Left lung (tissue), 10 donors: Measurements from ENCODE around the gene NFIA. TPM values are rescaled to one million over a fixed set of nuclear protein-coding genes. Genes with fewer than 3 reads are reported as not detected.

Experiments used
- ATAC-seq: fragments of 200-7000 bp; cut with Tn5 transposase; one replicate; pipeline ENCODE4 v1.9.1; 2020; ENCODE audit warnings: moderate library complexity
- DNase-seq, 4 donors: peaks; one replicate each; pipeline ENCODE4 v3.0.0-alpha.2; 2013 to 2020
- H3K27ac ChIP-seq, 2 donors: fragments of 200-600 bp; sonication (generic) in 1 of 2; one replicate each; pipeline versions ENCODE4 v1.5.0 to v1.8.0; 2020 to 2021
- H3K27me3 ChIP-seq, 2 donors: fragments of 200-600 bp; sonication (generic) in 1 of 2; one replicate each; pipeline versions ENCODE4 v1.5.0 to v1.8.0; 2020 to 2021
- H3K36me3 ChIP-seq, 2 donors: fragments of 200-600 bp; sonication (generic) in 1 of 2; one replicate each; pipeline versions ENCODE4 v1.5.0 to v1.8.0; 2020 to 2021
- H3K4me1 ChIP-seq, 2 donors: fragments of 200-600 bp; one replicate each; pipeline ENCODE4 v1.8.0; 2021
- H3K4me3 ChIP-seq, 2 donors: fragments of 200-600 bp; sonication (generic) in 1 of 2; one replicate each; pipeline versions ENCODE4 v1.5.0 to v1.8.0; 2020 to 2021; ENCODE audit warnings: mild to moderate bottlenecking in 1 of 2
- H3K9me3 ChIP-seq, 2 donors: fragments of 200-600 bp; sonication (generic) in 1 of 2; one replicate each; pipeline versions ENCODE4 v1.5.0 to v1.8.0; 2020 to 2021
- intact Hi-C, 2 donors: fragments of 100-400 bp; cut with DNase I; formaldehyde crosslinking; loops; one replicate each; pipeline versions ENCODE4 v1.11.2 to v1.14.2; 2022
- polyA plus RNA-seq, 6 donors: library from polyadenylated mRNA; unstranded; fragments of 120-200 nt; gene quantifications; one replicate each; pipeline ENCODE4 v1.2.1, GENCODE V29; 2013; ENCODE audit not compliant: insufficient read length in 6 of 6
- total RNA-seq, 2 donors: library from RNA; stranded (reverse); fragmentation: NEBNext Ultra II Directional; extraction: Animal tissue kit (Norgen Biotek cat#: 25700); gene quantifications; one replicate each; pipeline ENCODE4 v1.2.1, GENCODE V29; 2021
- TF ChIP-seq, protein P1 (sequence below), 2 donors: fragments of 200-600 bp; sonication (generic) in 1 of 2; IDR thresholded peaks; one replicate each; pipeline versions ENCODE4 v1.5.0 to v1.8.0; 2021; ENCODE audit warnings: antibody characterized with exemption in 2 of 2
- donor health status: DM: no; HTN: yes; CAD: no.
- donor health status: DM: no; HTN: no; CAD: no.

Gene NFIA
- total and polyA plus RNA-seq, 8 donors = 30.4 to 60.7 (median 37.6) TPM

DNA sequence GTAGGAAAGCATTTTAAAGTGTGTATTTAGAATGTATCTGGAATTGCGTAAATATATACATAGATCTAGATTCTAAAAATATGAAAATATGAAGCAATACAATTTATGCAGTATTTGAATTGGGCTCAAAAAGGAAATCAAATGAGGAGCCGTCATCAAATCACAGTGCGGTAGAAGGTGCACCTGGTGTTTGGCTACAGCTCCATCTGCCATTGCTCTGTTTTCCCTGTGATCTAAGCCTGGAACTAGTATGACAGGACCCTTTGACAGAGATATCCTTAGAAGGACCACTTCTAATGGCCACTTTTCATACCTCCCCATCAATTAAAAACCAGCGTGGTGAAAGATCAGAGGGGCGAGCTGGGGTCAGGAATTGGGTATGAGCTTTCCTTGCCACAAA lies 202.6 kb downstream of the NFIA start:
- Histone ChIP-seq H3K4me3 (no peak overlapping the region), H3K4me1 (peaks cover 5 to 11% of the 10 kb centered on the region in 2 donors), H3K36me3 (no peaks in the 10 kb centered on the region), H3K9me3 (no peaks in the 10 kb centered on the region), H3K27ac (no peak overlapping the region), H3K27me3 (no peaks in the 10 kb centered on the region)
- intact Hi-C loops = no loop called here
- TF ChIP-seq, protein P1, sequence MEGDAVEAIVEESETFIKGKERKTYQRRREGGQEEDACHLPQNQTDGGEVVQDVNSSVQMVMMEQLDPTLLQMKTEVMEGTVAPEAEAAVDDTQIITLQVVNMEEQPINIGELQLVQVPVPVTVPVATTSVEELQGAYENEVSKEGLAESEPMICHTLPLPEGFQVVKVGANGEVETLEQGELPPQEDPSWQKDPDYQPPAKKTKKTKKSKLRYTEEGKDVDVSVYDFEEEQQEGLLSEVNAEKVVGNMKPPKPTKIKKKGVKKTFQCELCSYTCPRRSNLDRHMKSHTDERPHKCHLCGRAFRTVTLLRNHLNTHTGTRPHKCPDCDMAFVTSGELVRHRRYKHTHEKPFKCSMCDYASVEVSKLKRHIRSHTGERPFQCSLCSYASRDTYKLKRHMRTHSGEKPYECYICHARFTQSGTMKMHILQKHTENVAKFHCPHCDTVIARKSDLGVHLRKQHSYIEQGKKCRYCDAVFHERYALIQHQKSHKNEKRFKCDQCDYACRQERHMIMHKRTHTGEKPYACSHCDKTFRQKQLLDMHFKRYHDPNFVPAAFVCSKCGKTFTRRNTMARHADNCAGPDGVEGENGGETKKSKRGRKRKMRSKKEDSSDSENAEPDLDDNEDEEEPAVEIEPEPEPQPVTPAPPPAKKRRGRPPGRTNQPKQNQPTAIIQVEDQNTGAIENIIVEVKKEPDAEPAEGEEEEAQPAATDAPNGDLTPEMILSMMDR (IDR thresholded peaks at IDR 0.05) = no peak
- ATAC-seq (no peak), DNase-seq (no peak)

DNA sequence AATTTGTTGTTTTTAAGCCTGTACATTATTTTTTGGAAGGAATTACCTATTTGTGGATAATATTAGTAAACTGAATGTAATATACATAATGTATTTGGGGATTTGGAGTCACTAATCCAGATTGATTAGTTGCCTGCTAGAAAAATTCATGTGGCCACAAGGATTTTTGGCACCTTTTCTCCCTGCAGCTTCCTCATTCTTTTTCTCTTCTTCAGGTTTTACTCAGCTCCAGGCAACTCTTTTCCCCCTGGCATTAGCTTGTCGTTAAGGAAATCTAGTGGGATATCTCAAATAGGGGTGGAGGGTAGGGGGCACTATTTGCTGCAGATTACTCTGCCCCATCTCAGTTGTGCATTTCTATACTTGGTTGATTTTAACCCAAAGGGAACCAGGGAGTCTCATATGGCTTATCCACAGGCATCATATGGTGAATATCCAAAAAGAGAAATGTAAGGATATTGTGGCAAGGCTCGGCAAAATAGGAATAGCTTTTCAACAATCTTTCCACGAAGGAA lies 203.1 kb downstream of the NFIA start:
- TF ChIP-seq, protein P1 (IDR thresholded peaks at IDR 0.05) = no peak
- no peaks in the 10 kb centered on the region for H3K9me3 ChIP-seq
- peaks cover 5 to 11% of the 10 kb centered on the region in 2 donors for H3K4me1 ChIP-seq
- H3K27me3 ChIP-seq = no peaks in the 10 kb centered on the region
- peak; percentile 18 for ATAC-seq
- H3K36me3 ChIP-seq = no peaks in the 10 kb centered on the region
- no peak for DNase-seq
- no peak overlapping the region for H3K4me3 ChIP-seq
- peak overlapping the region in 1 of 2 donors; percentile 9 for H3K27ac ChIP-seq
- intact Hi-C loops = no loop called here

DNA sequence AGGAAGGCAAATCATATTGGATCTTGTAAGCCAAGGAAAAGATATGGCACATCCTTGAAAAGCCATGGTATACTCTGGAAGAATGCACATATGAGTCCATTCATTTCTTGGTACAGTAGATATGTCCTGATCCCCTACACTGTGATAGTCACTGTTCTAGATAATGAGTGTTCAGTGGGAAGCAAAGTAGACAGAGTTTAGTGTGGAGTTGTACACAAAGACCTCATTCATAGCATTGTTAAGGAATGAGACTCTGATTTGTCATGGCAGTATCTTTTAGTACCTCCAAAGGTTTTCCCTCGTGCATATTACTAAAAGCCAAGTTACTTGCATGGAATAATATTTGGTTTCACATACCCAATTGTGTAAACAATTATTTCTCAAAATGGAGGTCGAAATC lies 204.7 kb downstream of the NFIA start:
- no peak overlapping the region for H3K27ac ChIP-seq
- peak; percentile 12 for ATAC-seq
- intact Hi-C loops = no loop called here

DNA sequence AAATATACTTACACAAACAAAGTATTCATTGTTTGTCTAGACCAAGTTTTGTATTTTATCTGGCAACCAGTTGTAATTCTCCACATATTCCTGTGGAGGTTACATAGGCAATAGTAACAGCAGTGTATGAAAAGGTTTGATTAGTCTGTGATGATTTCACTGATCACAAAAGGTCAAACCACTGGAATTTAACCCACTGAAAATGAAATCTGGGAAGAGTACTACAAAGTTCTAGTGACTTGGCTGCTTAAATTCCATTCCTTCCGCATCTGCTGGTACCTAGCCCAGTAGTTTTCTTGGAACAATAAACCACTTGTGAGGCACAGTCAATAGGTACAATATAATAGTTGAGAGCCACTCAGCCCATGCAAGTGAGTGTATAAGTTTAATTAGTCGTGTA lies 205.4 kb downstream of the NFIA start:
- Histone ChIP-seq H3K9me3 (no peaks in the 10 kb centered on the region), H3K4me1 (peaks cover 5 to 11% of the 10 kb centered on the region in 2 donors), H3K27me3 (no peaks in the 10 kb centered on the region), H3K27ac (no peak overlapping the region), H3K36me3 (no peaks in the 10 kb centered on the region), H3K4me3 (no peak overlapping the region)
- intact Hi-C loops = no loop called here
- no peak for DNase-seq
- ATAC-seq = peak; percentile 70
- TF ChIP-seq, protein P1 (IDR thresholded peaks at IDR 0.05) = no peak

More for the DNA sequence above, 204.7 kb downstream of the NFIA start:
- Histone ChIP-seq H3K9me3 (no peaks in the 10 kb centered on the region), H3K27me3 (no peaks in the 10 kb centered on the region), H3K36me3 (no peaks in the 10 kb centered on the region), H3K4me1 (peaks cover 5 to 11% of the 10 kb centered on the region in 2 donors), H3K4me3 (no peak overlapping the region)
- TF ChIP-seq, protein P1 (IDR thresholded peaks at IDR 0.05) = no peak
- no peak for DNase-seq

DNA sequence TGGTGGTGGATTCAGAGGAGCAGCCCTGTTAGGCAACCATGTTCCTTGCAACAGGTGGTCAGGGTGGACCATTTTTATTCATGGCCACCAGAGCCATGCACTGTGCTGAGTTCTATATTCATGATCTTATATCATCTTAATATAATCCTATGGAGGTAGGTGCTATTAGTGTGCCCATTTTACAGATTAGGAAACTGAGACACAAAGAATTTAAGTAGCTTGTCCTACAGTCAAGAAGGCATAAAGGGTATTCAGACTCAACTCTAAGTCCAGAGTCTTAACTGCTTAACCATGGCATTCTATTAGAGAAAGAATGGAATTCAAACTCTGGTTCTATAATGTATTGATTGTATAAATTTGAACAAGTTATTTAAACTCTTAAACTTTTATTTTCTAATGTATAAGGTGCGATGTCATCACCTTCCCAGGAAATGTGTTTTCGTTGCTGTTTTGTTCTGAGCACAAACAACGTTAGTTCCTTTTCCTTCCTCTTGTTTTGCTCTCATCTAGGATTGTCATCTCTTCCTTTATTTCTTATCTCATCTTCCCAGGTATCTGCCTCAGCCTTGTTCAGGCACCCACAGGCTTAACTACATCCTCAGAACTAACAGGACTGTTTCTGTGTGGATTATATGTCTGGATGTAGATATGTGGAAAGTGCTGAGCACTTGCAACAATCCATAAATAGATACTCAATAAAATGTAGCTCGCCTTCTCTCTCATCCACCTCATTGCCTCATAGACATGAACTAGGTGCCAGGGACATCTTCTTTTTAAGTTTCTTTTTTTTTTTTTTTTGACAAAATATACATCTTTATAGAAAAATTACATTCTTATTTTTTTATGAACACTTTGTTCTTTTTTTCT lies 207.1 kb downstream of the NFIA start:
- H3K9me3 ChIP-seq = no peaks in the 10 kb centered on the region
- no peaks in the 10 kb centered on the region for H3K36me3 ChIP-seq
- intact Hi-C loops = no loop called here
- TF ChIP-seq, protein P1 (IDR thresholded peaks at IDR 0.05) = no peak
- no peak overlapping the region for H3K27ac ChIP-seq
- ATAC-seq = no peak
- DNase-seq = no peak
- H3K4me3 ChIP-seq = no peak overlapping the region
- peaks cover 5 to 11% of the 10 kb centered on the region in 2 donors for H3K4me1 ChIP-seq
- H3K27me3 ChIP-seq = no peaks in the 10 kb centered on the region
